IMR-90 (cell line): Measurements from ENCODE around the gene CABYR. TPM values are rescaled to one million over a fixed set of nuclear protein-coding genes. Genes with fewer than 3 reads are reported as not detected.

ENCODE experiments used
- ATAC-seq: fragments of 200-7000 bp; cut with Tn5 transposase; 2 replicates; pipeline ENCODE4 v1.9.1; 2020; ENCODE audit warnings: low read depth, mild to moderate bottlenecking, moderate library complexity
- BruUV-seq: library from RNA; stranded (reverse); fragments of 400-500 nt; replicated peaks from 2 replicates; lab custom pipeline; 2021; lab: Mats Ljungman, UMichigan
- CTCF ChIA-PET: fragments of 300-600 bp; formaldehyde crosslinking; extraction: SDS; loops from one replicate; lab custom pipeline; 2021; ENCODE audit warnings: antibody characterized with exemption; lab: Yijun Ruan, JAX
- POLR2A ChIA-PET: fragments of 300-600 bp; sonication (Branson Sonifier 250); formaldehyde crosslinking; loops from one replicate; lab custom pipeline; 2022; ENCODE audit warnings: antibody characterized with exemption; ENCODE audit not compliant: unreplicated experiment; lab: Charles Lee
- DNase-seq: peaks from one replicate; pipeline ENCODE4 v3.0.0; 2013
- H2AFZ ChIP-seq: replicated peaks from 2 replicates; pipeline ENCODE3; 2013; ENCODE audit warnings: low read length, mild to moderate bottlenecking; ENCODE audit not compliant: poor library complexity
- H2AK5ac ChIP-seq: 2 replicates; pipeline ENCODE4 v1.6.1; 2013; ENCODE audit warnings: low read depth, low read length, inconsistent platforms
- H2AK9ac ChIP-seq: replicated peaks from 2 replicates; pipeline ENCODE3; 2013; ENCODE audit warnings: mild to moderate bottlenecking, low read depth, low read length, moderate library complexity; ENCODE audit not compliant: poor library complexity
- H2BK120ac ChIP-seq: 2 replicates; pipeline ENCODE4 v1.6.1; 2013; ENCODE audit warnings: low read depth, low read length, inconsistent platforms
- H2BK15ac ChIP-seq: 3 replicates; pipeline ENCODE4 v1.6.1; 2013; ENCODE audit warnings: low read depth, low read length, inconsistent platforms
- H2BK20ac ChIP-seq: 2 replicates; pipeline ENCODE4 v1.6.1; 2013; ENCODE audit warnings: low read depth, mild to moderate bottlenecking, inconsistent platforms, low read length, moderate library complexity
- H2BK5ac ChIP-seq: 2 replicates; pipeline ENCODE4 v1.6.1; 2013; ENCODE audit warnings: mild to moderate bottlenecking, low read depth, low read length, inconsistent platforms; ENCODE audit not compliant: poor library complexity, severe bottlenecking
- H3K14ac ChIP-seq: replicated peaks from 2 replicates; pipeline ENCODE4 v1.6.1; 2013; ENCODE audit warnings: low read depth, low read length, inconsistent platforms
- H3K18ac ChIP-seq: 2 replicates; pipeline ENCODE4 v1.6.1; 2013; ENCODE audit warnings: low read depth, low read length, control low read depth
- H3K23ac ChIP-seq: 2 replicates; pipeline ENCODE4 v1.6.1; 2013; ENCODE audit warnings: low read depth, low read length, inconsistent platforms
- H3K27ac ChIP-seq: 2 replicates; pipeline ENCODE4 v1.5.1; 2013; ENCODE audit warnings: mild to moderate bottlenecking, control low read depth, low read length; ENCODE audit not compliant: insufficient read depth
- H3K27me3 ChIP-seq: 2 replicates; pipeline ENCODE4 v1.6.1; 2013; ENCODE audit warnings: low read length; ENCODE audit not compliant: control insufficient read depth, insufficient read depth
- H3K36me3 ChIP-seq: 2 replicates; pipeline ENCODE4 v1.6.1; 2013; ENCODE audit warnings: low read length, mixed read lengths; ENCODE audit not compliant: control insufficient read depth, insufficient read depth
- H3K4ac ChIP-seq: 2 replicates; pipeline ENCODE4 v1.6.1; 2013; ENCODE audit warnings: low read depth, low read length, inconsistent platforms
- H3K4me1 ChIP-seq: 2 replicates; pipeline ENCODE4 v1.6.1; 2013; ENCODE audit warnings: low read length, mixed read lengths; ENCODE audit not compliant: control insufficient read depth, insufficient read depth
- H3K4me2 ChIP-seq: 2 replicates; pipeline ENCODE4 v1.6.1; 2013; ENCODE audit warnings: low read depth, mild to moderate bottlenecking, control low read depth, low read length, moderate library complexity
- H3K4me3 ChIP-seq: 2 replicates; pipeline ENCODE4 v1.5.1; 2013; ENCODE audit warnings: low read depth, mild to moderate bottlenecking, control low read depth, low read length, moderate library complexity; ENCODE audit not compliant: insufficient read depth
- H3K56ac ChIP-seq: 2 replicates; pipeline ENCODE4 v1.6.1; 2013; ENCODE audit warnings: low read length, inconsistent platforms; ENCODE audit not compliant: insufficient read depth; ENCODE audit errors: extremely low read depth
- H3K79me1 ChIP-seq, 2 experiments: 2 replicates each; pipeline ENCODE4 v1.6.1; 2013; ENCODE audit warnings: low read length in 2 of 2, inconsistent platforms in 1 of 2, low read depth in 1 of 2
- H3K9ac ChIP-seq: 2 replicates; pipeline ENCODE4 v1.6.1; 2013; ENCODE audit warnings: low read depth, low read length, control low read depth
- H3K9me1 ChIP-seq: 2 replicates; pipeline ENCODE4 v1.6.1; 2013; ENCODE audit warnings: low read length, inconsistent platforms; ENCODE audit not compliant: insufficient read depth
- H3K9me3 ChIP-seq: 2 replicates; pipeline ENCODE4 v1.6.1; 2013; ENCODE audit warnings: low read length; ENCODE audit not compliant: control insufficient read depth, insufficient read depth
- H4K20me1 ChIP-seq: 2 replicates; pipeline ENCODE4 v1.6.1; 2013; ENCODE audit warnings: low read length, inconsistent platforms; ENCODE audit not compliant: insufficient read depth
- H4K5ac ChIP-seq: 2 replicates; pipeline ENCODE4 v1.6.1; 2013; ENCODE audit warnings: mild to moderate bottlenecking, low read depth, low read length, control low read depth
- H4K8ac ChIP-seq, 2 experiments: 2 replicates each; pipeline ENCODE4 v1.6.1; 2013; ENCODE audit warnings: low read depth in 2 of 2, low read length in 2 of 2, control low read depth in 1 of 2, inconsistent platforms in 1 of 2
- H4K91ac ChIP-seq: 2 replicates; pipeline ENCODE4 v1.6.1; 2013; ENCODE audit warnings: low read depth, low read length, inconsistent platforms; ENCODE audit not compliant: insufficient read depth
- BHLHE40 ChIP-seq: fragments of 150-350 bp; IDR thresholded peaks from 2 replicates; pipeline ENCODE4 v1.6.1; 2016; ENCODE audit warnings: mild to moderate bottlenecking, low read depth, low read length
- CEBPB ChIP-seq: IDR thresholded peaks from 2 replicates; pipeline ENCODE4 v1.6.1; 2012; ENCODE audit warnings: low read depth, low read length, improper control_type of control experiment
- CHD1 ChIP-seq: IDR thresholded peaks from 2 replicates; pipeline ENCODE4 v1.6.1; 2012; ENCODE audit warnings: low read depth, low read length, improper control_type of control experiment
- FOS ChIP-seq: fragments of 150-350 bp; IDR thresholded peaks from 2 replicates; pipeline ENCODE4 v1.6.1; 2016; ENCODE audit warnings: low read depth, low read length
- MAFK ChIP-seq: IDR thresholded peaks from 2 replicates; pipeline ENCODE4 v1.6.1; 2012; ENCODE audit warnings: low read depth, low read length, improper control_type of control experiment
- MAZ ChIP-seq: IDR thresholded peaks from 2 replicates; pipeline ENCODE4 v1.6.1; 2012; ENCODE audit warnings: low read depth, mild to moderate bottlenecking, low read length, improper control_type of control experiment, moderate library complexity, borderline replicate concordance
- MXI1 ChIP-seq: IDR thresholded peaks from 2 replicates; pipeline ENCODE4 v1.6.1; 2012; ENCODE audit warnings: low read depth, mild to moderate bottlenecking, low read length, moderate library complexity, borderline replicate concordance
- NFE2L2 ChIP-seq: fragments of 150-350 bp; IDR thresholded peaks from 2 replicates; pipeline ENCODE4 v1.6.1; 2016; ENCODE audit warnings: low read depth, mild to moderate bottlenecking, low read length
- POLR2A ChIP-seq: IDR thresholded peaks from 2 replicates; pipeline ENCODE4 v1.6.1; 2012; ENCODE audit warnings: mild to moderate bottlenecking, low read depth, low read length
- RAD21 ChIP-seq: IDR thresholded peaks from 2 replicates; pipeline ENCODE4 v1.6.1; 2012; ENCODE audit warnings: low read length, improper control_type of control experiment
- RCOR1 ChIP-seq: IDR thresholded peaks from 2 replicates; pipeline ENCODE4 v1.6.1; 2012; ENCODE audit warnings: mild to moderate bottlenecking, low read length, improper control_type of control experiment; ENCODE audit not compliant: insufficient replicate concordance
- RFX5 ChIP-seq: IDR thresholded peaks from 2 replicates; pipeline ENCODE4 v1.8.0; 2012; ENCODE audit warnings: low read depth, mild to moderate bottlenecking, low read length, moderate library complexity
- SMC3 ChIP-seq: fragments of 150-350 bp; IDR thresholded peaks from 2 replicates; pipeline ENCODE4 v1.6.1; 2016; ENCODE audit warnings: low read depth, mild to moderate bottlenecking, antibody characterized with exemption, low read length, moderate library complexity
- WGBS, 2 experiments: methylation state at CpG; one replicate each; pipeline versions ENCODE4 v1.1.5 to v1.1.7; 2013; ENCODE audit warnings: missing lambda C conversion rate in 2 of 2; ENCODE audit not compliant: insufficient read length in 1 of 2; ENCODE audit errors: extremely low coverage in 2 of 2; 5-methylcytosine and 5-hydroxymethylcytosine counted together
- dilution Hi-C: fragments of 300-500 bp; cut with HindIII; formaldehyde crosslinking; loops from one replicate; pipeline ENCODE4 v1.14.3; 2018; ENCODE audit warnings: low sequenced_read_pairs; ENCODE audit not compliant: unreplicated experiment
- in situ Hi-C: fragments of 300-500 bp; cut with MboI; formaldehyde crosslinking; loops from 3 replicates; pipeline ENCODE4 v1.14.3; 2019; ENCODE audit warnings: low sequenced_read_pairs, inconsistent platforms, mixed read lengths
- intact Hi-C: fragments of 100-400 bp; cut with micrococcal nuclease; formaldehyde crosslinking; loops from 2 replicates; pipeline ENCODE4 v1.10.0; 2022
- polyA plus RNA-seq, 3 experiments: library from polyadenylated mRNA; depleted of rRNA; stranded (reverse); fragments of >200 nt; gene quantifications; 2 replicates each; pipeline ENCODE4 v1.2.3, GENCODE V29; 2012; ENCODE audit warnings: low replicate concordance in 1 of 3
- total RNA-seq: library from RNA; depleted of rRNA; stranded (reverse); fragments of >200 nt; gene quantifications from 2 replicates; pipeline ENCODE4 v1.2.3, GENCODE V29; 2012
- TF ChIP-seq, protein P1 (sequence below): conservative IDR thresholded peaks from 2 replicates; pipeline ENCODE4 v1.5.1; 2012; ENCODE audit warnings: mild to moderate bottlenecking, low read depth, low read length, improper control_type of control experiment
- TF ChIP-seq, protein P2 (sequence below): fragments of 150-350 bp; IDR thresholded peaks from 2 replicates; pipeline ENCODE4 v1.6.1; 2017; ENCODE audit warnings: mild to moderate bottlenecking, antibody characterized with exemption, low read length, low read depth
- TF ChIP-seq, protein P3 (sequence below): fragments of 150-350 bp; IDR thresholded peaks from 2 replicates; pipeline ENCODE4 v1.6.1; 2016; ENCODE audit warnings: low read depth, mild to moderate bottlenecking, low read length, moderate library complexity, borderline replicate concordance

The CABYR gene
- total and polyA plus RNA-seq, 2 of the 4 experiments (the other 2 are of a cell fraction), result 4.1 to 6.2 TPM

DNA sequence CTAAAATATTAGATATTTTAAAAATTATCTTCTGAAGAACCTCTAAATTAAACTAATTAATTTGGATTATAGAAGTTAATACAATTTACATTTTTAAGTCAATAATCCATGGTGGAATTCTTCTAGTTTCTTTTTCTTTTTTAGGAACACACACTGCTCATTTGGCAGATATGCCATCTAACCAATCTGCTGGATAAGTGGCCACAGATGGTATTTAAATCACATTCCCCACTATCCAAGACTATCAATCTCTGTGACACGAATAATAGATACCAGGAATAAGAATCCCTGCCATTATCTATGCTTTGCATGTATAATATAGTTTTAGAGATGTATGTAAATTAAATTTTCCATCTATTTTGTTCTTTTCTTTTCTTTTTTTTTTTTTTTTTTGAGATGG lies 58.5 kb downstream of the CABYR start:
- no peak for ATAC-seq
- Histone ChIP-seq H3K56ac (no peak overlapping the region), H2BK20ac (no peak overlapping the region), H2AK9ac (no peak overlapping the region), H2BK15ac (no peak overlapping the region), H3K9ac (no peak overlapping the region), H4K20me1 (peaks cover 10% of the 10 kb centered on the region), H3K9me3 (no peaks in the 10 kb centered on the region), H3K23ac (no peak overlapping the region), H2BK5ac (no peak overlapping the region), H3K14ac (no peak overlapping the region), H3K4ac (no peak overlapping the region), H3K27me3 (no peaks in the 10 kb centered on the region), H3K9me1 (peaks cover 10% of the 10 kb centered on the region), H3K36me3 (no peaks in the 10 kb centered on the region; the same call in 1 of the 2 replicates), H3K4me2 (no peak overlapping the region), H2AFZ (no peak overlapping the region), H3K79me1 (peaks cover 6 to 9% of the 10 kb centered on the region in 2 experiments; a peak in 3 of 4 replicates), H4K91ac (no peak overlapping the region), H3K4me3 (no peak overlapping the region), H3K27ac (no peak overlapping the region), H2BK120ac (no peak overlapping the region), H2AK5ac (no peak overlapping the region), H3K4me1 (peaks cover 5% of the 10 kb centered on the region), H4K8ac (no peak overlapping the region), H3K18ac (no peak overlapping the region), H4K5ac (no peak overlapping the region)
- BruUV-seq, result no TSS peak
- no peak for TF ChIP-seq BHLHE40
- TF ChIP-seq MAFK, result no peak
- no peak for TF ChIP-seq MXI1
- TF ChIP-seq CHD1, result no peak
- no peak for TF ChIP-seq RCOR1
- no peak for TF ChIP-seq POLR2A
- no peak for TF ChIP-seq MAZ
- TF ChIP-seq, protein P1, sequence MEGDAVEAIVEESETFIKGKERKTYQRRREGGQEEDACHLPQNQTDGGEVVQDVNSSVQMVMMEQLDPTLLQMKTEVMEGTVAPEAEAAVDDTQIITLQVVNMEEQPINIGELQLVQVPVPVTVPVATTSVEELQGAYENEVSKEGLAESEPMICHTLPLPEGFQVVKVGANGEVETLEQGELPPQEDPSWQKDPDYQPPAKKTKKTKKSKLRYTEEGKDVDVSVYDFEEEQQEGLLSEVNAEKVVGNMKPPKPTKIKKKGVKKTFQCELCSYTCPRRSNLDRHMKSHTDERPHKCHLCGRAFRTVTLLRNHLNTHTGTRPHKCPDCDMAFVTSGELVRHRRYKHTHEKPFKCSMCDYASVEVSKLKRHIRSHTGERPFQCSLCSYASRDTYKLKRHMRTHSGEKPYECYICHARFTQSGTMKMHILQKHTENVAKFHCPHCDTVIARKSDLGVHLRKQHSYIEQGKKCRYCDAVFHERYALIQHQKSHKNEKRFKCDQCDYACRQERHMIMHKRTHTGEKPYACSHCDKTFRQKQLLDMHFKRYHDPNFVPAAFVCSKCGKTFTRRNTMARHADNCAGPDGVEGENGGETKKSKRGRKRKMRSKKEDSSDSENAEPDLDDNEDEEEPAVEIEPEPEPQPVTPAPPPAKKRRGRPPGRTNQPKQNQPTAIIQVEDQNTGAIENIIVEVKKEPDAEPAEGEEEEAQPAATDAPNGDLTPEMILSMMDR, result no peak
- TF ChIP-seq NFE2L2, result no peak
- TF ChIP-seq CEBPB, result no peak
- TF ChIP-seq RFX5, result no peak
- TF ChIP-seq, protein P2, sequence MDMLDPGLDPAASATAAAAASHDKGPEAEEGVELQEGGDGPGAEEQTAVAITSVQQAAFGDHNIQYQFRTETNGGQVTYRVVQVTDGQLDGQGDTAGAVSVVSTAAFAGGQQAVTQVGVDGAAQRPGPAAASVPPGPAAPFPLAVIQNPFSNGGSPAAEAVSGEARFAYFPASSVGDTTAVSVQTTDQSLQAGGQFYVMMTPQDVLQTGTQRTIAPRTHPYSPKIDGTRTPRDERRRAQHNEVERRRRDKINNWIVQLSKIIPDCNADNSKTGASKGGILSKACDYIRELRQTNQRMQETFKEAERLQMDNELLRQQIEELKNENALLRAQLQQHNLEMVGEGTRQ, result no peak
- no peak for TF ChIP-seq RAD21
- no peak for TF ChIP-seq FOS
- TF ChIP-seq, protein P3, sequence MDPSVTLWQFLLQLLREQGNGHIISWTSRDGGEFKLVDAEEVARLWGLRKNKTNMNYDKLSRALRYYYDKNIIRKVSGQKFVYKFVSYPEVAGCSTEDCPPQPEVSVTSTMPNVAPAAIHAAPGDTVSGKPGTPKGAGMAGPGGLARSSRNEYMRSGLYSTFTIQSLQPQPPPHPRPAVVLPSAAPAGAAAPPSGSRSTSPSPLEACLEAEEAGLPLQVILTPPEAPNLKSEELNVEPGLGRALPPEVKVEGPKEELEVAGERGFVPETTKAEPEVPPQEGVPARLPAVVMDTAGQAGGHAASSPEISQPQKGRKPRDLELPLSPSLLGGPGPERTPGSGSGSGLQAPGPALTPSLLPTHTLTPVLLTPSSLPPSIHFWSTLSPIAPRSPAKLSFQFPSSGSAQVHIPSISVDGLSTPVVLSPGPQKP, result no peak
- TF ChIP-seq SMC3, result no peak
- POLR2A ChIA-PET, result no interaction called here
- dilution Hi-C loops, result no loop called here
- intact Hi-C loops, result no loop called here
- CTCF ChIA-PET, result interaction anchor here (1.2 kb wide), 1 partner anchor 21 kb away, joined by 3 read pairs; no protein-coding TSS in a partner anchor
- no CpG with 5 or more reads among the region's 1 CpG for WGBS, 2 experiments
- in situ Hi-C loops, result no loop called here
- DNase-seq, result no peak
